ENCODE measurements around the gene SOS1.
A peak's percentile ranks its signal among the peaks of the same experiment; 100 is the strongest.

Gene SOS1

GRCh38 chr2:39000552-39000951 is 120.3 kb downstream of the SOS1 start:
- in situ Hi-C loops (cut with HindIII; ENCODE audit: low pct_ligation_motif_present, low pct_unique_long_range_greater_than_20kb, low sequenced_read_pairs): no loop called here
- DNase-seq: no peak

GRCh38 chr2:38997781-38998180 is 123.1 kb downstream of the SOS1 start:
- DNase-seq: no peak
- in situ Hi-C loops (cut with HindIII; ENCODE audit: low pct_ligation_motif_present, low pct_unique_long_range_greater_than_20kb, low sequenced_read_pairs): no loop called here

GRCh38 chr2:38991899-38992298 is 129.0 kb downstream of the SOS1 start:
- DNase-seq: no peak
- in situ Hi-C loops (cut with HindIII; ENCODE audit: low pct_ligation_motif_present, low pct_unique_long_range_greater_than_20kb, low sequenced_read_pairs): no loop called here

GRCh38 chr2:38988716-38989115 is 132.1 kb downstream of the SOS1 start:
- DNase-seq: no peak
- in situ Hi-C loops (cut with HindIII; ENCODE audit: low pct_ligation_motif_present, low pct_unique_long_range_greater_than_20kb, low sequenced_read_pairs): no loop called here

DNA sequence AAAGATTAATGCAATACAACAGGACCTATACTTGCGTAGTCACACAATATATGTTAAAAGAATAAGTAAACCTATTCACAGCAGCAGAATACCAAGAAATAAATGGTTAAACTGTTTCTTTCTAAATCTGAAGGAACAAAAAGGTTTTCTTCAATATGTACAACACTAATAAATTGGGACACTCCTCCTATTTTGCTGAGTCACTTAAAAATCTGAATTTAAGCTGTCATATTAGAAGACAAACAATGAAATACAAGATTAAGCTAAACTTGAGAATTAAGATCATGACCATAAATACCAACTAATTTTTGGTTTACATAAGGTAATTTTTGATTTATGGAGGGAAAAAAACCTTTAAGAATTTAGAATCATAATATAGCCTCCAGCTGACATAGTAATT is 138.4 kb downstream of the SOS1 start:
- DNase-seq: no peak
- in situ Hi-C loops (cut with HindIII; ENCODE audit: low pct_ligation_motif_present, low pct_unique_long_range_greater_than_20kb, low sequenced_read_pairs): no loop called here

GRCh38 chr2:38981670-38982357 is 139.0 kb downstream of the SOS1 start:
- in situ Hi-C loops (cut with HindIII; ENCODE audit: low pct_ligation_motif_present, low pct_unique_long_range_greater_than_20kb, low sequenced_read_pairs): no loop called here
- DNase-seq: no peak

- in situ Hi-C loops (cut with HindIII; ENCODE audit: low pct_ligation_motif_present, low pct_unique_long_range_greater_than_20kb, low sequenced_read_pairs): no loop called here
- no peak for DNase-seq
Observed at GRCh38 chr2:38981003-38981669, 139.7 kb downstream of the SOS1 start.

- in situ Hi-C loops (cut with HindIII; ENCODE audit: low pct_ligation_motif_present, low pct_unique_long_range_greater_than_20kb, low sequenced_read_pairs): no loop called here
- no peak for DNase-seq
Observed at GRCh38 chr2:38978908-38979307, 141.9 kb downstream of the SOS1 start.

DNA sequence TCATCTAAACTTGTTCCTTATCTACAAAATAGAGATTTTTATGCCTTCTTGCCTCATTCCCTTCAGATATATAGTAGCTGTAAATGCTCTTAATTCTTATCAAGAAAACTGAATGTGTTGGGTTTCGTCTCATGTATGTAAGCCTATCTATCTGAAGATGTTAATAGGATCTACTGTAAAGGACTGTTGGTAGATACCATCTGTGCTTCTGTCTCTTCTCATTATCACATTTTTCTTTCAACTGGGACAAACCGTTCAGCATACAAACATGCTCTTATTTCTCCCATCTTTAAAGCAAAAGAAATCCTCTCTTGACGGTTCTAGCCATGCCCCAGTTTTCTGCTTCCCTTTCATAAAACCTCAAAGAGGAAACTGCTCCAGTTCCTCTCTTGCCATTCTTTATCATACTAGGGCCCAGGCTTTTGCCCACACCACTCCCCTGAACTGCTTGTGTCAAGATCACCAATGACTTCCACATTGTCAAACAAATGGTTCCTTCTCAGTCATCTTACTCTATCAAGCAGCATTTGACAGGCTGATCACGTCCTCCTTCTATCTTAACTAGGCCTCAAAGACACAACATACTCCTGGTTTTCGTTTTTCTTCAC is 142.5 kb downstream of the SOS1 start:
- in situ Hi-C loops (cut with HindIII; ENCODE audit: low pct_ligation_motif_present, low pct_unique_long_range_greater_than_20kb, low sequenced_read_pairs): no loop called here
- no peak for DNase-seq

GRCh38 chr2:38977047-38977446 is 143.8 kb downstream of the SOS1 start:
- in situ Hi-C loops (cut with HindIII; ENCODE audit: low pct_ligation_motif_present, low pct_unique_long_range_greater_than_20kb, low sequenced_read_pairs): no loop called here
- DNase-seq: no peak

- no peak for DNase-seq
- in situ Hi-C loops (cut with HindIII; ENCODE audit: low pct_ligation_motif_present, low pct_unique_long_range_greater_than_20kb, low sequenced_read_pairs): no loop called here
Observed at GRCh38 chr2:38975042-38975441, 145.8 kb downstream of the SOS1 start.

DNA sequence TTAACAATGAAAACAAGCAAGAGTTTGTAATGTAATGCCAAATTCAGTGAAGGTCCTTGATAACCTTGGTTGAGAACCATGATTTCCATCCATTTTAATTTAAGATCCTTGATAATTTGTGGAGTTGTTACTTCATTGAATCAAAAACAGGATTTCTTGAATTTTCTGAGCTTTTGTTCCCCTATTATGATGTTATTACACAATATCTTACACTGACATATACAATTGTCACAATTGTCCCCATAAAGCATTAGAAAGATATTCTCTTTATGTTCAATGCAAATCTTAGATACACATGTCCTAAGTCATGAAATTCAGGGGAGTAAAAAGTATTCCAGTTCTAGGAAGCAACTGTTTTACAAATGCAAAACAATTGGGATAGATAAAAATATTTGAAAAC is 147.6 kb downstream of the SOS1 start:
- in situ Hi-C loops (cut with HindIII; ENCODE audit: low pct_ligation_motif_present, low pct_unique_long_range_greater_than_20kb, low sequenced_read_pairs): no loop called here
- no peak for DNase-seq

DNA sequence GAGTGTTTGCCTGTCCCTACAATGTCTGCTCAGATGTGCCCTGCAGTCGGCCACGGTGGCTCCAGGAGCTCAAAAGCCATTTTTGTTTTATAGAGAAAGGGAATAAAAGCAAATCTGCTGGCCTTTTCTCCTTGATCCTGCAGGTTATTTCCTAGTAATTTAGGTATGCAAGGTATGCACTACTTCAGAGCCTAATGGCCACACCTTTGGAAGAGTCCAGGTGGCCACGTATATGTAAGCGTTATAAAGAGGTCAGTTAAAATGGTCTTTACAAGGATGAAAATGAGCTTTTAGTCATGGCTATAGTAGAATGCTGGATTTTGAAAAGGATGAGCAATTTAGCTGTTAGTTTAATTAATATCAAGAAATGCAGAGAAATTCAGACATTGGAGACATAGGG is 149.5 kb downstream of the SOS1 start:
- no peak for DNase-seq
- in situ Hi-C loops (cut with HindIII; ENCODE audit: low pct_ligation_motif_present, low pct_unique_long_range_greater_than_20kb, low sequenced_read_pairs): no loop called here

GRCh38 chr2:38968021-38968420 is 152.8 kb downstream of the SOS1 start:
- in situ Hi-C loops (cut with HindIII; ENCODE audit: low pct_ligation_motif_present, low pct_unique_long_range_greater_than_20kb, low sequenced_read_pairs): no loop called here
- DNase-seq: no peak

DNA sequence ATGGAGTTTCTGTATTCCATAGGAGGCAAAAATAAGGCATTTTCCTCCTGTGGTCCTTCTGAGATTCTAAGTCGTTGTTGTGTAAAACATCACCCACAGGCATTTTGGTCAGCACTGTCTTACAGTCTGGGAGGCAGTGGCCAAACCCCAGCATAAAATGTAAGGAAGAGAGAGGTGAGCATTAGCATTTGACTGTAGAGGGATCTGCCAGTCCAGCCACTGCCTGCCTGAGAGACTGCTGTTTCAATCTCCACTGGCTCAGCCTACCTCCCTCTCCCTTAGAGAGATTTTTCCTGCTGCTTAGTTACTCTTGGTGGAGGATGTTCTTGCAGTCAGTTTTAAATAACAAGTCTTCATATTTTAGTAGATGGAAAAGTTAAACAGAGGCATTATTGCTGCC is 154.2 kb downstream of the SOS1 start:
- no peak for DNase-seq
- in situ Hi-C loops (cut with HindIII; ENCODE audit: low pct_ligation_motif_present, low pct_unique_long_range_greater_than_20kb, low sequenced_read_pairs): no loop called here

DNA sequence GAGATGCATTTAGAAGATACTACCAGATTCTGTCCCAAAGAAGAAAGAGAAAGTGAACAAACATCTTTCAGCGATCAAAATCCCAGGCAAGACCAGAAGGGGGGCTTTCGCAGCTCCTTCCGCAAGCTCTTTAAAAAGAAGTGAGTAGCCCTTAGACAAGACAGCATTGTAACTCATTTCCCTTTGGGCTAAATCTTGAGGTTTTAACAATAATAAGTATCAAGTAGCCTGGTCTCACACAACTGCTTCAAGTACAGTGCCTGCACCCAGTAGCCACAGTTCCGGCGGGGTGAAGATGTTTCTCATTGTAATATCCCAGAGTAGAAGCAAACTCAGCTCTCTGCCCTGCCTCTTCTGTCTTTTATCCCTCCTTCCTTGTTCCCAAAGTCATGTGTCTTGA is 154.8 kb downstream of the SOS1 start:
- DNase-seq: no peak
- in situ Hi-C loops (cut with HindIII; ENCODE audit: low pct_ligation_motif_present, low pct_unique_long_range_greater_than_20kb, low sequenced_read_pairs): no loop called here

DNA sequence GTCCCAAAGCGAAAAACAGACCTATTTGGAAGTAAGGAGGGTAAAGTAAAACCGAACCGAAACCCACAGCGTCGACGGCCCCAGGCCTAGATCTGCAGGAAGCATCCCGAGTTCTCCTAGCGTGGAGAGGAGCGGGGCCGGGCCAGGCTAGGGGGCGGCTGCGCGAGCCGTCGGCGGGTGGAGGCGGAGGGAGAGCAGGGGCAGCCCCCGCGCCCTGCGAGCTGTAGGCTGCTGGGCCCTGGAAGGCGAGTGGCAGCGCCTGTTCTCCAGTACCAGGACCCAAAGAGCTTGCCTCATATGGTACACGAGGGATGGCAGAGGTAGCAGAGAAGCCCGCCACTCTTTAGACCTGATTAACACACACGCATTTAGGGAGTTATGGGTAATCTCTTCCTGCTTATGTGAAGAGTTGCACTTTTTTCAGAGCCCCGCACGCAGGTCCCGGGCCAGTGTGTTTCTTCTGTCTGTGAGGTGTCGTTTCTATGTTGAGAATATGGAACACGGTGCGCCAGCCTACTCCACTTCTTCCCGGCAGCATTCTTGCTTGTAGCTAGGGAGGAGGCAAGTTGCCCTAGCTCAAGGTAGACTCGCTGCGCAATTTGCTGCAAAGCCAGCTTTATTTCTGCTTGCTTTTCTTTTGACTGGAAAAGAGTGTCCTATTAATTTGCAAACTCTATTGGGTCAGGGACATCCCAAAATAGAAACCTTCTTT is 160.1 kb downstream of the SOS1 start:
- no peak for DNase-seq
- in situ Hi-C loops (cut with HindIII; ENCODE audit: low pct_ligation_motif_present, low pct_unique_long_range_greater_than_20kb, low sequenced_read_pairs): no loop called here

GRCh38 chr2:38959938-38960608 is 160.8 kb downstream of the SOS1 start:
- peak; percentile 47 for DNase-seq

GRCh38 chr2:38959466-38959865 is 161.4 kb downstream of the SOS1 start:
- no peak for DNase-seq
- in situ Hi-C loops (cut with HindIII; ENCODE audit: low pct_ligation_motif_present, low pct_unique_long_range_greater_than_20kb, low sequenced_read_pairs): no loop called here

More at GRCh38 chr2:38959938-38960608, 160.8 kb downstream of the SOS1 start:
- in situ Hi-C loops (cut with HindIII; ENCODE audit: low pct_ligation_motif_present, low pct_unique_long_range_greater_than_20kb, low sequenced_read_pairs): no loop called here
